Urinary bladder (tissue), 4 donors: ENCODE measurements around the gene SLC2A4. TPM values are rescaled to one million over a fixed set of nuclear protein-coding genes. Genes with fewer than 3 reads are reported as not detected.
"Not testable (repeated sequence)": the region's sequence is repeated elsewhere in the genome, so short reads cannot be mapped to it uniquely, and the experiment has no call there.

Source experiments
- DNase-seq: peaks from one replicate; pipeline ENCODE4 v3.0.0-alpha.2; 2015; ENCODE audit errors: extremely low spot score
- H3K27ac ChIP-seq: one replicate; pipeline ENCODE4 v1.5.1; 2013; ENCODE audit warnings: low read depth, mild to moderate bottlenecking, moderate library complexity
- H3K36me3 ChIP-seq: one replicate; pipeline ENCODE4 v1.6.1; 2013; ENCODE audit warnings: mild to moderate bottlenecking, moderate library complexity; ENCODE audit not compliant: insufficient read depth
- H3K4me1 ChIP-seq: one replicate; pipeline ENCODE4 v1.6.1; 2013; ENCODE audit warnings: mild to moderate bottlenecking, moderate library complexity; ENCODE audit not compliant: insufficient read depth
- H3K4me3 ChIP-seq: one replicate; pipeline ENCODE4 v1.5.1; 2013; ENCODE audit warnings: low read depth, low read length
- WGBS: extraction: QIAGEN DNeasy Blood & Tissue Kit; methylation state at CpG from one replicate; pipeline ENCODE4 v1.1.7; 2013; 5-methylcytosine and 5-hydroxymethylcytosine counted together
- polyA plus RNA-seq: library from polyadenylated mRNA; stranded (reverse); fragments of 200-250 nt; gene quantifications from one replicate; pipeline ENCODE4 v1.2.3, GENCODE V29; 2013
- small RNA-seq: library from RNA; depleted of rRNA; stranded (forward); fragments of <200 nt; gene quantifications from one replicate; pipeline ENCODE3, GENCODE V24; 2014
- total RNA-seq: library from RNA; depleted of rRNA; stranded (reverse); fragments of >200 nt; gene quantifications from one replicate; pipeline ENCODE4 v1.2.3, GENCODE V29; 2014
- donor health status: healthy with polysubstance abuse.
- donor health status: healthy.

The SLC2A4 gene
- total and polyA plus RNA-seq, 2 donors: 11.6 to 66.1 TPM

DNA sequence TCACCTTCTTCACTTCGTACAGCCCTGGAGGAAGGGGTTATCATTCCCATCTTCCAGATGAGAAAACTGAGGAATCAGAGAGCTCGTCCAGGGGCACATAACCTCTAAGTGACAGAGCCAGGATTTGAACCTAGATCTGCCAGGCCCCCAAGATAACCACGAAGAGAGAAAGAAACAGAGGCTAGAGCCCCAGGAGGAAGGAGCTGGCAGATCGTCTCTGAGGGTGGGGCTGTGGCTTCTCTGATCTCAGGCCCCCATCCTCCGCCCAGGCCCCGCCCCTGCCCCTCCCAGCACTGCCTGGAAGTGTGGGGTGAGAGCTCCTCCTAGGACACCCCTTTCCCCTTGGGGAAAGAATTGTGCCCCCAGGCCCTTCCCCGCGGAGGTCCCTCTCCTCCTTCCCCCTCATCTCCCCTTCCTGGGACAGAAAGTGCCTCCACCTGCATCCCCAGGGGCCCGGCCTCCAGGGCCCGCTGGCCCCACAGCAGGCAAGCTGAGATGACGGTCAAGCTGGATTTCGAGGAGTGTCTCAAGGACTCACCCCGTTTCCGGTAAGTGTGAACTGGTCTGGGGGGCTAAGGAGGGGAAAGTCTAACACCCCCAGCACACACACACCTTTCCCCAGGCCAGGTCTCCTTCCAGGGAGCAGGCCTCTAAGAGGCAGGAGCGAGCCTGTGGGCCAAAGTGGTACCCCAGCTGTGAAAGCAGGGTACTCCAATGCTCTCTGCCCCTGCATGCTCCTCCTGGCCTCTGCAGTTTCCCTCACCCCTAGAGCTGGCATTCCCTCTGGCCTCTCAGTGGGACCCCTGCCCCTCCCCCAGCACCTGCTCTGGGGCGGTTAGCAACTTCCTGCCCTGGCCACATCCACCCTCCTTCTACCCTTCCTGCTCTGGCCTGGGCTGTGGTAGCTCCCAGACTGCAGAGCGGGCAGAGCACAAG, 55.0 kb downstream of the SLC2A4 start, which contains the start of gene ACAP1:
Gene ACAP1, plus strand, starts transcription at position 290 of the 936 bp plus-strand sequence. Its CDS starts 206 bp downstream, at position 496.
- WGBS: 33% methylated on average over 17 of the region's 17 CpGs
- Histone ChIP-seq H3K4me3 (peak within 1 kb of the TSS; percentile 34), H3K36me3 (no peaks in the 10 kb centered on the region), H3K4me1 (no peaks in the 10 kb centered on the region), H3K27ac (no peak within 1 kb of the TSS)
- DNase-seq: no peak

DNA sequence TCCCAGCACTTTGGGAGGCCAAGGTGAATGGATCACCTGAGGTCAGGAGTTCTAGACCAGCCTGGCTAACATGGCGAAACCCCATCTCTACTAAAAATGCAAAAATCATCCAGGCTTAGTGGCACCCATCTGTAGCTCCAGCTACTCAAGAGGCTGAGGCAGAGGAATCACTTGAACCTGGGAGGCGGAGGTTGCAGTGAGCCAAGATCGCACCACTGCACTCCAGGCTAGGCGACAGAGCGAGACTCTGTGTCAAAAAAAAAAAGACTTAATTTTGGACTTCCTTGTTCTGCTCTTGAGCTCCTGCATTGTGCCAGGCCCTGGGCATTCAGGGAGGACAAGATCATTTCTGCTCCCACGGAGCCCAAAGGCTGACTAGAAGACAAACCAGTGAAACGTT, 56.1 kb downstream of the SLC2A4 start:
- not testable (repeated sequence) for H3K27ac ChIP-seq, H3K4me1 ChIP-seq, DNase-seq, H3K36me3 ChIP-seq, H3K4me3 ChIP-seq
- 77% methylated on average over 7 of the region's 7 CpGs for WGBS

Small RNA genes lying within 50 kb of the gene (small RNA-seq; reads per million reads assigned to genes)
- gene AC026954.2 (not detected), gene RF00019 (not detected)

Other genes starting within 250 kb of the SLC2A4 start
Only the 30 nearest of the 33 such genes appear.
- gene CLEC10A, start 201.5 kb upstream of the SLC2A4 start, total RNA-seq: 5.0 TPM
- 18.8 TPM for gene CLEC10A, start 201.5 kb upstream of the SLC2A4 start, polyA plus RNA-seq
- not detected for gene ASGR2, start 166.9 kb upstream of the SLC2A4 start, total RNA-seq
- 1.7 TPM for gene ASGR2, start 166.9 kb upstream of the SLC2A4 start, polyA plus RNA-seq
- 1.7 TPM for gene ASGR1, start 102.3 kb upstream of the SLC2A4 start, total RNA-seq
- gene ASGR1, start 102.3 kb upstream of the SLC2A4 start, polyA plus RNA-seq: 1.6 TPM
- 19.4 TPM for gene DLG4, start 61.9 kb upstream of the SLC2A4 start, total RNA-seq
- gene DLG4, start 61.9 kb upstream of the SLC2A4 start, polyA plus RNA-seq: 17.1 TPM
- gene ACADVL, start 61.8 kb upstream of the SLC2A4 start, total RNA-seq: 130 TPM
- gene ACADVL, start 61.8 kb upstream of the SLC2A4 start, polyA plus RNA-seq: 314 TPM
- gene DVL2, start 47.2 kb upstream of the SLC2A4 start, total RNA-seq: 45.5 TPM
- 41.5 TPM for gene DVL2, start 47.2 kb upstream of the SLC2A4 start, polyA plus RNA-seq
- gene PHF23, start 42.3 kb upstream of the SLC2A4 start, total RNA-seq: 18.8 TPM
- gene PHF23, start 42.3 kb upstream of the SLC2A4 start, polyA plus RNA-seq: 39.0 TPM
- 246 TPM for gene GABARAP, start 39.3 kb upstream of the SLC2A4 start, total RNA-seq
- gene GABARAP, start 39.3 kb upstream of the SLC2A4 start, polyA plus RNA-seq: 681 TPM
- 40.0 TPM for gene CTDNEP1, start 30.0 kb upstream of the SLC2A4 start, total RNA-seq
- gene CTDNEP1, start 30.0 kb upstream of the SLC2A4 start, polyA plus RNA-seq: 89.2 TPM
- gene ELP5, start 29.5 kb upstream of the SLC2A4 start, total RNA-seq: 17.7 TPM
- 39.2 TPM for gene ELP5, start 29.5 kb upstream of the SLC2A4 start, polyA plus RNA-seq
- gene CLDN7, start 19.2 kb upstream of the SLC2A4 start, total RNA-seq: 24.2 TPM
- gene CLDN7, start 19.2 kb upstream of the SLC2A4 start, polyA plus RNA-seq: 34.4 TPM
- gene YBX2, start 12.9 kb downstream of the SLC2A4 start, total RNA-seq: 0.37 TPM
- gene YBX2, start 12.9 kb downstream of the SLC2A4 start, polyA plus RNA-seq: 1.8 TPM
- 123 TPM for gene EIF5A, start 25.9 kb downstream of the SLC2A4 start, total RNA-seq
- 348 TPM for gene EIF5A, start 25.9 kb downstream of the SLC2A4 start, polyA plus RNA-seq
- gene GPS2, start 33.6 kb downstream of the SLC2A4 start, total RNA-seq: 25.0 TPM
- gene GPS2, start 33.6 kb downstream of the SLC2A4 start, polyA plus RNA-seq: 70.2 TPM
- gene NEURL4, start 47.6 kb downstream of the SLC2A4 start, total RNA-seq: 20.9 TPM
- 26.0 TPM for gene NEURL4, start 47.6 kb downstream of the SLC2A4 start, polyA plus RNA-seq
- gene ACAP1, start 54.8 kb downstream of the SLC2A4 start, total RNA-seq: 1.5 TPM
- gene ACAP1, start 54.8 kb downstream of the SLC2A4 start, polyA plus RNA-seq: 4.3 TPM
- 3.9 TPM for gene KCTD11, start 70.4 kb downstream of the SLC2A4 start, total RNA-seq
- gene KCTD11, start 70.4 kb downstream of the SLC2A4 start, polyA plus RNA-seq: 19.3 TPM
- gene TMEM95, start 73.4 kb downstream of the SLC2A4 start, total RNA-seq: not detected
- gene TMEM95, start 73.4 kb downstream of the SLC2A4 start, polyA plus RNA-seq: not detected
- gene TNK1, start 99.4 kb downstream of the SLC2A4 start, total RNA-seq: 1.2 TPM
- 4.8 TPM for gene TNK1, start 99.4 kb downstream of the SLC2A4 start, polyA plus RNA-seq
- 14.4 TPM for gene PLSCR3, start 112.8 kb downstream of the SLC2A4 start, total RNA-seq
- 56.3 TPM for gene PLSCR3, start 112.8 kb downstream of the SLC2A4 start, polyA plus RNA-seq
- 76.2 TPM for gene TMEM256, start 122.4 kb downstream of the SLC2A4 start, total RNA-seq
- 113 TPM for gene TMEM256, start 122.4 kb downstream of the SLC2A4 start, polyA plus RNA-seq
- 8.5 TPM for gene NLGN2, start 126.1 kb downstream of the SLC2A4 start, total RNA-seq
- 40.9 TPM for gene NLGN2, start 126.1 kb downstream of the SLC2A4 start, polyA plus RNA-seq
- gene SPEM1, start 138.6 kb downstream of the SLC2A4 start, total RNA-seq: not detected
- not detected for gene SPEM1, start 138.6 kb downstream of the SLC2A4 start, polyA plus RNA-seq
- not detected for gene SPEM2, start 143.9 kb downstream of the SLC2A4 start, total RNA-seq
- gene SPEM2, start 143.9 kb downstream of the SLC2A4 start, polyA plus RNA-seq: not detected
- gene SPEM3, start 147.1 kb downstream of the SLC2A4 start, total RNA-seq: not detected
- not detected for gene SPEM3, start 147.1 kb downstream of the SLC2A4 start, polyA plus RNA-seq
- gene TMEM102, start 153.7 kb downstream of the SLC2A4 start, total RNA-seq: 3.1 TPM
- 4.0 TPM for gene TMEM102, start 153.7 kb downstream of the SLC2A4 start, polyA plus RNA-seq
- 2.1 TPM for gene FGF11, start 157.8 kb downstream of the SLC2A4 start, total RNA-seq
- gene FGF11, start 157.8 kb downstream of the SLC2A4 start, polyA plus RNA-seq: 0.95 TPM
- 10.7 TPM for gene CHRNB1, start 163.3 kb downstream of the SLC2A4 start, total RNA-seq
- gene CHRNB1, start 163.3 kb downstream of the SLC2A4 start, polyA plus RNA-seq: 15.4 TPM
- gene ZBTB4, start 197.9 kb downstream of the SLC2A4 start, total RNA-seq: 21.1 TPM
- gene ZBTB4, start 197.9 kb downstream of the SLC2A4 start, polyA plus RNA-seq: 76.2 TPM
- not detected for gene SLC35G6, start 199.7 kb downstream of the SLC2A4 start, total RNA-seq
- not detected for gene SLC35G6, start 199.7 kb downstream of the SLC2A4 start, polyA plus RNA-seq